Effector memory CD8-positive, alpha-beta T cell (primary cell): Measurements from ENCODE around the gene DYTN.

Source experiments
- ATAC-seq: fragments of 150-1000 bp; cut with Tn5 transposase; replicated peaks from 2 replicates; pipeline ENCODE4 v1.10.0; 2021; ENCODE audit warnings: mild to moderate bottlenecking, moderate library complexity
- DNase-seq, 3 experiments: peaks; one replicate each; pipeline ENCODE4 v3.0.0; 2021
- H3K27ac Mint-ChIP-seq, 2 donors: one replicate each; pipeline ENCODE4 v1.8.0; 2022; ENCODE audit warnings: mild to moderate bottlenecking in 2 of 2, mixed read lengths in 2 of 2, moderate library complexity in 2 of 2
- H3K27me3 Mint-ChIP-seq, 2 donors: one replicate each; pipeline ENCODE4 v1.8.0; 2022; ENCODE audit warnings: mixed read lengths in 2 of 2
- H3K36me3 Mint-ChIP-seq: one replicate; pipeline ENCODE4 v1.8.0; 2022; ENCODE audit warnings: mild to moderate bottlenecking, moderate library complexity, mixed read lengths; ENCODE audit not compliant: insufficient read depth
- H3K4me1 Mint-ChIP-seq, 2 donors: one replicate each; pipeline ENCODE4 v1.8.0; 2022; ENCODE audit warnings: low read depth in 2 of 2, mixed read lengths in 2 of 2
- H3K4me3 Mint-ChIP-seq, 2 donors: one replicate each; pipeline ENCODE4 v1.8.0; 2022; ENCODE audit warnings: mild to moderate bottlenecking in 2 of 2, mixed read lengths in 2 of 2, moderate library complexity in 2 of 2
- H3K9me3 Mint-ChIP-seq, 2 donors: one replicate each; pipeline ENCODE4 v1.8.0; 2022; ENCODE audit warnings: mixed read lengths in 2 of 2

Gene DYTN

DNA sequence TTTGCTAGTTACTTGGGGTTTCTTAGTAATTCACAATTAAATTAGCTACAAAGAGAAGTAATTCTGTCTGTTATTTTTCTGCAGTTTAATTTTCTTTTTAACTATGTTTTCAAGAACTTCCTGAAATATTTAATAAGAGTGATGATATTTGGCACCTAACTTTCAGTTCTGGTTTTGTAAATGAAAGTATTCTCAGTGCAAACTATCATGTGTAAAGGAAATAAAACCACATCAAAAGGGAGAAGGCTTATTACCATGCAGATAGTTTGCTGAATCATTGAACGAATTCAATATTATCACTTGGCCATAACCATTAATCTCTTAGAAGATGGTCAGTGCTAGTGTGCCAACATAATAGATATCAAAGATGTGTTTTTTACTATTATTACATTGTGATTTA is 29.2 kb downstream of the DYTN start:
- peaks cover 3 to 21% of the 10 kb centered on the region in 2 donors for H3K27me3 Mint-ChIP-seq
- DNase-seq (no peak), ATAC-seq (no peak)
- H3K4me1 Mint-ChIP-seq = no peaks in the 10 kb centered on the region
- H3K36me3 Mint-ChIP-seq = no peaks in the 10 kb centered on the region
- no peak overlapping the region for H3K27ac Mint-ChIP-seq
- H3K4me3 Mint-ChIP-seq = no peak overlapping the region
- no peaks in the 10 kb centered on the region for H3K9me3 Mint-ChIP-seq

DNA sequence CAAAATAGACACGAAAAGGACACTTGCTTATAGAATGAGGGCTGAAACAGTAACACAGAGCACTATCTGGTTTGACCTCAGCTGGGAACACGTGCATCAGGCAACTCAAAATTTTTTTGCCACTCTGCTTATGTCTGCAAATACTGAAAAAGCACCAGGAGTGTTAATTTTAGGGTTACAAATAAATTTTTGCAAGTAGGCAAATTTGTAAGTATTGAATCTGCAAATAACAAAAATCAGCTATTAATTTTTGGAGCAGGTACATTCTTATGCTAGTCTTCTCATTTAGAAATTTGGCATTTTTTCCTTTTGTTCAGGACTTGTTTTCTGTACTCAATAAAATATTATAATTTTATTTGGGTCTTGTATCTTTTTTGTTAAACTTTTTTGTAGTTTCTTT is 29.7 kb downstream of the DYTN start:
- H3K9me3 Mint-ChIP-seq = no peaks in the 10 kb centered on the region
- no peak overlapping the region for H3K27ac Mint-ChIP-seq

DNA sequence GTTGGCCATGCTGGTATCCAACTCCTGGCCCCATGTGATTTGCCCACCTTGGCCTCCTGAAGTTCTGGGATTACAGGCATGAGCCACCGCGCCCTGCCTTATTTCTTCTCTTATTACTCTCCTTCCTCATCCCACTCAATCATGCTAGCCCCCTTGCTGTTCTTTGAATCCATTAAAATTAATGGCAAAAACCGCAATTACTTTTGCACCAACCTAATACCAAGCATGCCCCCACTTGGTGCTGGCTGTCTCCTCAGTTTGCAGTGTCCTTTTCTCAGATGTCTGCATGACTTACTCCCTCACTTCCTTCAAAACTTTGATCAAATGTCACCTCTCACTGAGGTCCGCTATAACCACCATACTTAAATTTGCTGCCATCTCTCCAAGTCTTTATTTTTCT is 34.6 kb downstream of the DYTN start:
- Mint-ChIP-seq H3K4me3 (no peak overlapping the region), H3K9me3 (no peaks in the 10 kb centered on the region), H3K27me3 (peaks cover 11 to 22% of the 10 kb centered on the region in 2 donors), H3K27ac (no peak overlapping the region), H3K36me3 (no peaks in the 10 kb centered on the region), H3K4me1 (no peaks in the 10 kb centered on the region)
- ATAC-seq (no peak), DNase-seq (no peak)

More for the DNA sequence above, 29.7 kb downstream of the DYTN start:
- ATAC-seq = no peak
- H3K4me3 Mint-ChIP-seq = no peak overlapping the region
- H3K27me3 Mint-ChIP-seq = peaks cover 9 to 24% of the 10 kb centered on the region in 2 donors
- no peak for DNase-seq
- no peaks in the 10 kb centered on the region for H3K36me3 Mint-ChIP-seq
- H3K4me1 Mint-ChIP-seq = no peaks in the 10 kb centered on the region

DNA sequence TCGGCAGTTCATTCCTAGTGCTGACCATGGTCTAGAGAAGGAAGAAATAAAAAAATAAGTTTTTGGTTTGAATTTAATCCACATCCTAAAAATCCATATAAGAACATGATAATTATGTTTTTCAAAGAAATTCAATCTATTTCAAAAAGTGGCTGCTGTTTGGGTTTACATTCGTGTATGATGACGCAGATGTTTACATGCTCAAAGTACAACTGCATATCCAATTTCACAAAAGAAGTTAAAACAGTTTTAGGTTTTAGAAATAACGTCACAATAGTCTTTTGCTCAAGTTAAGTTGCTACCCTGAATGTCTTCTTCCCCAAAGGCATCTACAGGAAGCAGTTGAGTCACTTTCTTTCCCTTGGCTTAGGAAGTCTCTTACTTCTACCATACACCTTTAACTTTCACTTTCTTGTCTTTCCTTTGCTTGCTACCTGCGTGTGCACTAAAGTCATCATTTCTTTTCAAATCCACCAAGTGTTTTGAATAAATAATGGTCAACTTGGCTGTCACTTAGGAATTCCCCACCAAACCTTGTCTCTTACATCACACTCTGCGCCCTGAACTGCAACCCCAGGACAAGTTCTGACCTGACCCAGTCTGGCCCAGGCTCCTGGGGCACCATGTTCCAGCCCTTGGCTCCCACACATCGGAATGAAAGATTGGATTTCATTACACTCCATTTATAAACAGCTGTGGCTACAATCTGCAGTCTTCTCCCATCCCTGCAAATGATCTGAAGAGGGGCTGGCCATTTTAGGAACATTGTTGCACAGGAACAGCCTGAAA is 47.5 kb downstream of the DYTN start:
- DNase-seq (no peak), ATAC-seq (no peak)
- Mint-ChIP-seq H3K9me3 (no peaks in the 10 kb centered on the region), H3K4me3 (no peak overlapping the region), H3K27me3 (peaks cover 2 to 48% of the 10 kb centered on the region in 2 donors), H3K36me3 (no peaks in the 10 kb centered on the region), H3K27ac (no peak overlapping the region), H3K4me1 (no peaks in the 10 kb centered on the region)

DNA sequence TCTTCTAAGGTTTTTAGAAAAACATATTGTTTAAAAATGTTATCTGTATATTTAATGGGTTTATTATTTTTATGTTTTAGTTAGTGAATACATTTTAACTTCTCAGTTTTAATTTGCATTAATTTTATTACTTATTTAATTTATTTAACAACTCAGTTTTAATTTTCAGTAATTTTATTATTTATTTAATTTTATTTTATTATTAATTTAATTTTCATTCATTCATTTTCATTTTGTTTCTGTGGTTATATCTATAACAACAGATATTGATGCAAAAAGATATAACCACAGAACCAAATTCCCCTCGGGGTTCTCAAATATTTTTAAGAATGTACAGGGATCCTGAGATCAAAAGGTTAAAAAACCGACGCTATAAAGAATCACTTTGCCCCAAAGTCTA is 52.9 kb downstream of the DYTN start:
- H3K4me3 Mint-ChIP-seq = no peak overlapping the region
- ATAC-seq (no peak), DNase-seq (no peak)
- no peak overlapping the region for H3K27ac Mint-ChIP-seq
- H3K36me3 Mint-ChIP-seq = no peaks in the 10 kb centered on the region
- H3K27me3 Mint-ChIP-seq = peaks cover 17 to 38% of the 10 kb centered on the region in 2 donors
- no peaks in the 10 kb centered on the region for H3K4me1 Mint-ChIP-seq
- no peaks in the 10 kb centered on the region for H3K9me3 Mint-ChIP-seq

DNA sequence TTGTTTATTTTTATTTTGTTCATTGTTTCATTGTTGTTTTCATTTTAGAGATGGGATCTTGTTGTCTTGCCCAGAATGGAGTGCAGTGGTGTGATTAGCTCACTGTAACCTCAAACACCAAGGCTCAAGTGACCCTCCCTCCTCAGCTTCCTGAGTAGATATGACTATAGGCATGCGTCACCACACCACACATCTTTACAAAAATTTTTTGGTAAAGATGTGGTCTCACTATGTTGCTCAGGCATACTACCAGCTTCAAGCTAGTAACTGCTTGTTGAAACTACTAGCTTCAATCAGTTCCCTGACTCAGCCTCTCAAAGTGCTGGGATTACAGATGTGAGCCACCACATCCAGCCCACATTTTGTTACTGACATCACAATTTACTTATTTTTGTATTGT is 61.1 kb downstream of the DYTN start:
- no peak overlapping the region for H3K4me3 Mint-ChIP-seq
- DNase-seq (no peak), ATAC-seq (no peak)
- H3K27ac Mint-ChIP-seq = no peak overlapping the region
- H3K9me3 Mint-ChIP-seq = peaks cover 0 to 8% of the 10 kb centered on the region in 2 donors
- H3K27me3 Mint-ChIP-seq = peaks cover 0 to 12% of the 10 kb centered on the region in 2 donors
- no peaks in the 10 kb centered on the region for H3K4me1 Mint-ChIP-seq
- no peaks in the 10 kb centered on the region for H3K36me3 Mint-ChIP-seq

DNA sequence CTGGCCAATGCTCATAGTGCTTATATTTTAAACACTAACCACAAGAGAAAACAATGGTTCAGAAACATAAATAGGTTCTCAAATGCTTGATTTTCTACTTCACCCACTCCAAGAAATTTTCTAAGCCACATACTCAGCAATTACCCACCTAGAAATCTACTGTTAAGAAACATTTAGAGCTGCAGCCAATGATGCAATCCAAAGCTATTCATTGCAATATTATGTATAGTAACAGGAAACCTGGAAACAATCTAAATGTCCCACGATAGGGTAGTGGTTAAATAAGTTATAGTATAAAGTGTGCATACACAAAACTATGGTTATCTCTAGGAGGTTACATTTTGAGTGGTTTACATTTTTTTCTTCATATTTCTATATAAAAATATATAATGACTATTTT is 70.2 kb downstream of the DYTN start:
- peaks cover 0 to 9% of the 10 kb centered on the region in 2 donors for H3K27me3 Mint-ChIP-seq
- no peak overlapping the region for H3K27ac Mint-ChIP-seq
- H3K4me3 Mint-ChIP-seq = no peak overlapping the region
- ATAC-seq (no peak), DNase-seq (no peak)
- H3K9me3 Mint-ChIP-seq = no peaks in the 10 kb centered on the region
- H3K4me1 Mint-ChIP-seq = no peaks in the 10 kb centered on the region
- H3K36me3 Mint-ChIP-seq = no peaks in the 10 kb centered on the region

DNA sequence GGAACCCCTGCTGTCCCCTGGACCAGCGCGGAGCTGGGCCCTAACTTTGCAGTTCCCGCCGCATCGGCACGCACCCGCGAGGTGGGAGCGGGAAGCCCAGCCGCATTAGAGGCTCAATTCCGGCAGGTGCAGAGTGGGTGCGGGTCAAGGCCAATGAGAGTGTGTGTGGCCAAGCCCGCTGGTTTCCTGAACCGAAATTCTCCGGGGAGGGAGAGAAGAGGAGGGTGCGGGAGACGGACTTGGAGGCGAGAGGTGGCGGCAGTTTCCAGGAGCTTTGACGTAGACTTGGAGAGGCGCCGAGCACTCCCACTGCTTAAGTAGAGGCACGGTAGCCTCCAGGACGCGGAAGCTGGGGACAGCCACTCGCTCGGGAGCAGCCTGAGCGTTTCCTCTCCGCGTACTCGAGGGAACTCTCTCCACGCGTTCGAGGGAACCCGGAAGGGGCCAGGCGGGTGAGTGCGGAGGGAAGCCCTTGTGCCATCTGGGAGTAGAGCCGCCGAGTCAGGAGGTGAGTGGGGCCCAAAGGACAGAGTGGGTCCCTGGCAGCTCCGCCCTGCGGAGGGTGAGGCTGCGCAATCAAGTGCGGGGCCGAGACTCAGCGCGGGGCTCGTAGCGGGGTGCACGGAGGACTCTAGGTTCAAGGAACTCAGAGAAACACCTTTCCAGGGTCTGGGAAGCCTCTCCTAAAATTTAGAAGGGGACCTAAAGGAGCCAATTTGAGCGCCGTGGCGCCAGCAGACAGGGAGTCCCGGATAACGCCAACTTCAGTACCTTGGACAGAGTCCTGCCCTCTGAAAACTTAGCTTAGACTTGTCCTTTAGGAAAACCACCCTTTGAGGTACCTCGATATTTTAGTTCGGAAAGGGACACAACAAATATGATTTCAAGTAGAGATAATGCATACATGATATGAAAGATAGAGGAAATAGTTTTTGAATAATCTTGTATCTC is 75.8 kb downstream of the DYTN start, which contains the start of gene FAM237A:
Gene FAM237A (plus strand): TSS at position 413 of the 951 bp plus-strand sequence. CDS start 1,750 bp downstream, outside the sequence.
- DNase-seq (no peak), ATAC-seq (no peak)
- peaks cover 0 to 17% of the 10 kb centered on the region in 2 donors for H3K27me3 Mint-ChIP-seq
- no peaks in the 10 kb centered on the region for H3K4me1 Mint-ChIP-seq
- H3K9me3 Mint-ChIP-seq = no peaks in the 10 kb centered on the region
- no peak within 1 kb of the TSS for H3K4me3 Mint-ChIP-seq
- H3K27ac Mint-ChIP-seq = no peak within 1 kb of the TSS
- H3K36me3 Mint-ChIP-seq = no peaks in the 10 kb centered on the region

DNA sequence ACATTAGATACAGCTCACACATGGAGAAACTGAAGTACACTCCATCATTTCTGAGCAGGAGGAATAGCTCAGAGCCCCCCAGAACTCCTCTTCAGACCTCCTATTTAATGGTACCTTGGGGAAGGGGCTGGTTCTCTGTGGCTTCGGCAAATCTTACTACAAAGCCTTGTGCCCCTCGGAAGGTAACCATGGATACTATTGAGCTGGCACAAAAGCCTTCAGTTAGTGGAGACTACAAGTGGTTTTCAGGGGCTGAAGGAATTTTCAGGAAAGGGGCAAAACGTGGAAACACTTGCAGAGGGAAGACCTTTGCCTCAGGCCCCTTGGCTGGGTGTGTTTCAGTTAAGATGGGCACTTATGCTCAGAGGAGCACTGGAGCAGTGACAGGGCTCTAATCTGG is 77.0 kb downstream of the DYTN start:
- Mint-ChIP-seq H3K4me1 (no peaks in the 10 kb centered on the region), H3K4me3 (no peak overlapping the region), H3K9me3 (peaks cover 0 to under 1% of the 10 kb centered on the region in 2 donors), H3K27me3 (peaks cover 0 to 17% of the 10 kb centered on the region in 2 donors), H3K27ac (no peak overlapping the region), H3K36me3 (no peaks in the 10 kb centered on the region)
- no peak for DNase-seq
- no peak for ATAC-seq

DNA sequence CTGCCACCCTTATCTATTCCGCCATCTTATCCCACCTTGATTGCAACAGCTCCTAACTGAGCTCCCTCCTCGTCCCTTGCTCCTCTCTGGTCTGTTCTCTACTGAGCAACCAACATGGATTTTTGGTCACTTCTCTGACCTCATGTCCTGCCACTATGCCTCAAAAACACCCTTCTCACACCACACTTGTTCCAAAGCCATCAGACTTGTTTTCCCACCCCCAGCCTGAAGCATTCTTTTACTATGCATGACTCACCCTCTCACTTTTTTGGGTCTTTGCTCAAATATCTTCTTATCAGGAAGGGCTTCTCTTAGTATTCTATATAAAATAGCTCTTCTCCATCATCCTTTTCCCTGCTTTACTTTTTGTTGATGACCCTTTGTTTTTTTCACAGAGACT is 78.6 kb downstream of the DYTN start:
- H3K27ac Mint-ChIP-seq = no peak overlapping the region
- H3K36me3 Mint-ChIP-seq = no peaks in the 10 kb centered on the region
- no peak overlapping the region for H3K4me3 Mint-ChIP-seq
- peaks cover 0 to 1% of the 10 kb centered on the region in 2 donors for H3K9me3 Mint-ChIP-seq
- ATAC-seq (no peak), DNase-seq (no peak)
- no peaks in the 10 kb centered on the region for H3K4me1 Mint-ChIP-seq
- H3K27me3 Mint-ChIP-seq = peaks cover 0 to 15% of the 10 kb centered on the region in 2 donors

DNA sequence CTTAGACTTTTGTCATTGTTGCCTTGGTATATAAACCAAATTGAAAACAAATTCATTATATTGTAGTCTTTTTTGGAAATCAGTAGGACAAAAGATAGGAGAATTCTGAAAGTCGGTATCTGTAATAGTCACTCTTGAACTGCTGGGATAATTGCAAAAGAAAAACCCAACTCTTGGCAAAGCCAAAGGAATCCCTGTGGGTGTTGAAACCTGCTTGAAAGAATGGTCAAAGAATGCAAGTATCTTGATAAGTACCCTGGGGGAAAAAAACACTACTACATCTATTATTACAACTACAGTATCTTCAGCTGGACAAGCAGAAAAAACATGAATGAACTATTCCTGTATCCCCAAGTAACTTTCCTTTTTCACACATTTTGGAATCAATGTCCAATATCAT is 83.2 kb downstream of the DYTN start:
- H3K4me1 Mint-ChIP-seq = no peaks in the 10 kb centered on the region
- no peaks in the 10 kb centered on the region for H3K27me3 Mint-ChIP-seq
- H3K27ac Mint-ChIP-seq = no peak overlapping the region
- ATAC-seq (no peak), DNase-seq (no peak)
- no peak overlapping the region for H3K4me3 Mint-ChIP-seq
- no peaks in the 10 kb centered on the region for H3K36me3 Mint-ChIP-seq
- peaks cover 0 to 1% of the 10 kb centered on the region in 2 donors for H3K9me3 Mint-ChIP-seq

DNA sequence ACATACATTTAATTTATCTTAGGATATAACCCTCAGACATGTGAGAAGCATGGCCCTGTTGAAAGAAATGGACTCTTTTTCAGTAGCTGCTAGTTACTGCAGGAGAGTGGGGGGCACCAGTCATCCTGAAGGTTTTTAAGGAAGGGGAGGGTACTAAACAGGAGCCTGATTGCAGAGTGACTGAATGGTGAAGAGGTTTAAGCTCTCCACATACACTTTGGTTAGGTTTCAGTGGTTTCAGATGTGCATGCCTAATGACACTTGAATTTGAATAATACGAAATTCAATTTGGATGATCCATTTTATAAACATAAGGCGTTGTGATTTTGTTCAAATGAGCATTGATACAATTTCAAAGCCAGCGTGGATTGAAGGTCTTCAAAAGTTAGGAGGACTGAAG is 86.9 kb downstream of the DYTN start:
- Mint-ChIP-seq H3K27me3 (peaks cover 8 to 14% of the 10 kb centered on the region in 2 donors), H3K4me1 (no peaks in the 10 kb centered on the region), H3K4me3 (no peak overlapping the region), H3K27ac (no peak overlapping the region), H3K9me3 (peaks cover 0 to 1% of the 10 kb centered on the region in 2 donors), H3K36me3 (no peaks in the 10 kb centered on the region)
- ATAC-seq (no peak), DNase-seq (no peak)

DNA sequence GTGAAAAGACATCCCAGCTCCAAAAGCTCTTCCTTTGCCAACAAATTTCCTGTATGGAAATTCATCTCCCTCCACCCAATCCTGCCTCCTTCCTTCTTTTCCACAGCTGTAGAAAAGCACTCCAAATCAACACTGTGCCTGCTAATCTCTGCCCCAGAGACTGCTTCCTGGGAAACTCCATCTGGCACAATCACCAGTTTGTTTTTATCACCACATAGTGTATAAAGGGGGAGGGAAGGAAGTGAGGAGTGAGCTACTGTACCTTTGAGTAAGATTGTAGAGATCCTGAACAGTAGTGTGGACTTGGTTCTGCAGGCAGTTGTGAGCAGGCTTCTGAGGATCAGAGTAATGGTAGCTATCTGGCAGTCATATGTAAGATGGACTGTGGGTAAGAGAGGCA is 90.6 kb downstream of the DYTN start:
- no peaks in the 10 kb centered on the region for H3K4me1 Mint-ChIP-seq
- no peaks in the 10 kb centered on the region for H3K36me3 Mint-ChIP-seq
- H3K27me3 Mint-ChIP-seq = peaks cover 8 to 14% of the 10 kb centered on the region in 2 donors
- DNase-seq (no peak), ATAC-seq (no peak)
- H3K4me3 Mint-ChIP-seq = no peak overlapping the region
- no peak overlapping the region for H3K27ac Mint-ChIP-seq
- no peaks in the 10 kb centered on the region for H3K9me3 Mint-ChIP-seq
